Activated naive CD8-positive, alpha-beta T cell treated with anti-CD3 and anti-CD28 coated beads, Interleukin-2, amount 50 U/mL, for 24 hours (primary cell): ENCODE data around the gene PLEKHA7.
"Not testable (repeated sequence)": the region's sequence is repeated elsewhere in the genome, so short reads cannot be mapped to it uniquely, and the experiment has no call there.

Experiments
- ATAC-seq: fragments of 150-1000 bp; cut with Tn5 transposase; one replicate; pipeline ENCODE4 v1.10.0; 2021
- DNase-seq: peaks from one replicate; pipeline ENCODE4 v3.0.0; 2021
- H3K27ac Mint-ChIP-seq: one replicate; pipeline ENCODE4 v1.8.0; 2021; ENCODE audit warnings: mild to moderate bottlenecking, mixed read lengths
- H3K27me3 Mint-ChIP-seq: one replicate; pipeline ENCODE4 v1.8.0; 2021; ENCODE audit warnings: mixed read lengths
- H3K36me3 Mint-ChIP-seq: one replicate; pipeline ENCODE4 v1.8.0; 2021; ENCODE audit warnings: low read depth, mixed read lengths
- H3K4me1 Mint-ChIP-seq: one replicate; pipeline ENCODE4 v1.8.0; 2021; ENCODE audit warnings: mixed read lengths
- H3K4me3 Mint-ChIP-seq: one replicate; pipeline ENCODE4 v1.8.0; 2021; ENCODE audit warnings: mild to moderate bottlenecking, moderate library complexity, mixed read lengths
- H3K9me3 Mint-ChIP-seq: one replicate; pipeline ENCODE4 v1.8.0; 2021; ENCODE audit warnings: mixed read lengths

The PLEKHA7 gene

GRCh38 chr11:17015627-17016126, 1.5 kb upstream of the PLEKHA7 start:
- no peak overlapping the region for H3K27ac Mint-ChIP-seq
- peaks cover 17% of the 10 kb centered on the region for H3K27me3 Mint-ChIP-seq

GRCh38 chr11:17014833-17015626, 816 bp upstream of the PLEKHA7 start:
- Mint-ChIP-seq H3K9me3 (no peaks in the 10 kb centered on the region), H3K27ac (peak overlapping the region; percentile 76), H3K4me1 (peaks cover 4% of the 10 kb centered on the region), H3K27me3 (peaks cover 17% of the 10 kb centered on the region), H3K4me3 (peak overlapping the region; percentile 81), H3K36me3 (no peaks in the 10 kb centered on the region)
- peak; percentile 45 for ATAC-seq
- DNase-seq, result peak; percentile 28

More at GRCh38 chr11:17015627-17016126, 1.5 kb upstream of the PLEKHA7 start:
- ATAC-seq, result no peak
- peaks cover 4% of the 10 kb centered on the region for H3K4me1 Mint-ChIP-seq
- H3K36me3 Mint-ChIP-seq, result no peaks in the 10 kb centered on the region
- H3K9me3 Mint-ChIP-seq, result no peaks in the 10 kb centered on the region
- peak overlapping the region; percentile 81 for H3K4me3 Mint-ChIP-seq
- no peak for DNase-seq

- Mint-ChIP-seq H3K4me3 (peak overlapping the region; percentile 55), H3K27me3 (peaks cover 17% of the 10 kb centered on the region), H3K9me3 (no peaks in the 10 kb centered on the region), H3K4me1 (peaks cover 4% of the 10 kb centered on the region), H3K27ac (no peak overlapping the region), H3K36me3 (no peaks in the 10 kb centered on the region)
- ATAC-seq (peak; percentile 15), DNase-seq (peak; percentile 30)
Observed at GRCh38 chr11:17013548-17014320, 480 bp downstream of the PLEKHA7 start.

DNA sequence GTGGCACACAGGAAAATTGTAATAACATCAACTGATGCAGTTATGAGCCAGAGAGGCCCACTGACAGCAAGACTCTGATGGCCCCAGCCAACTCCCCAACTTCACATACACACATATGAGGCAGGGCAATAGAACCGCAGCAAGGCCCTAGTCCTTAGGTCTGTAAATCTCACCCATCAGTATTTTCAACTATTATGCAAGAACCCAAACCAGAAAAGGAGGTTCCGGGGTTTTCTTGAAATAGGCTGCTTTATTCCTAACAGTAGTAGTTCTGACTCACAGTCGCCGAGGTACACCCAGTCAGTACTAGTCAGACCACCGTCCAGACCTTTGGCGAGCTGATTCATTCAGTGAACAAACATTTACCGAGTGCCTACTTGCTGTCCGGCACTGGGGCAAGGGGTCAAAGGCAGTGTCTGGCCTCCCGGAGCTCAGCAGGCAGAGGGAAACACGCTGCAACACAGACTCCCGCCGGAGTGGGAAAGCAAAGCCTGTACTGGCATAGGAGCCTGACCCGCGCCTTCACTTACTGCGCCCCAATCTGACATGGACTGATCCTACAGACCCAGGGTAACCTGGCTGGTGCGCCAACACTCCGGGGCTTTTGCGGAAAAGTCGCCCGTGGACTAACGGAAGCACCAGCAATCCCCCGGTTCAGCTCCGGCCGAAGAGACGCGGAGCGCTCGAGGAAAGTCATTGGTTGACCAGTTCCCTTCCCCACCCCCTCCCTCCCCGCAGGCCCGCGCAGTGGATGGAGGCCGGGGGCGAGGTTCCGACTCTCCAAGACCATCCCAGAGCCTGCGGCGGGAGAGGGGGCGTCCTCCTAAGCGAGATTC, 1.3 kb downstream of the PLEKHA7 start:
- peaks cover 17% of the 10 kb centered on the region for H3K27me3 Mint-ChIP-seq
- H3K9me3 Mint-ChIP-seq, result no peaks in the 10 kb centered on the region
- no peak overlapping the region for H3K27ac Mint-ChIP-seq
- ATAC-seq (peak; percentile 29), DNase-seq (no peak)
- H3K4me3 Mint-ChIP-seq, result peak overlapping the region; percentile 55
- no peaks in the 10 kb centered on the region for H3K36me3 Mint-ChIP-seq
- H3K4me1 Mint-ChIP-seq, result peaks cover 4% of the 10 kb centered on the region

DNA sequence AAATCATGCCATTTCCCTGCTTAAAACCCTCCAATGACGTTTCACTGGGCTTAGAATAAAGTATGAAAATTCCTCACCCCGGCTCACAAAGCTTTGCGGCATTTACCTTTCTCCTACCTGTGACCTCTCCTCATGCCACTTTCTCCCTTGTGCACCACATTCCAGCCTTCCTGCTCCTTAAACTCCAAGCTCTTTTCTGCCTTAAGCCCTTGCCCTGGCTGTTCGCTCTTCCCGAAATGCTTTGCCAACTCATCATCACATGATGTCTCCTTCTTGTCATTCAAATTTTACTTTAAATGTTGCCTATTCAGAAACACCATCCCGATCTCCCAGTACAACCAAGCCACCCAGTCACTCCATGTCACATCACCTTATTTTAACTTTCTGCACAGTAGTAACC, 2.0 kb downstream of the PLEKHA7 start:
- no peaks in the 10 kb centered on the region for H3K36me3 Mint-ChIP-seq
- peaks cover 4% of the 10 kb centered on the region for H3K4me1 Mint-ChIP-seq
- H3K9me3 Mint-ChIP-seq, result no peaks in the 10 kb centered on the region

DNA sequence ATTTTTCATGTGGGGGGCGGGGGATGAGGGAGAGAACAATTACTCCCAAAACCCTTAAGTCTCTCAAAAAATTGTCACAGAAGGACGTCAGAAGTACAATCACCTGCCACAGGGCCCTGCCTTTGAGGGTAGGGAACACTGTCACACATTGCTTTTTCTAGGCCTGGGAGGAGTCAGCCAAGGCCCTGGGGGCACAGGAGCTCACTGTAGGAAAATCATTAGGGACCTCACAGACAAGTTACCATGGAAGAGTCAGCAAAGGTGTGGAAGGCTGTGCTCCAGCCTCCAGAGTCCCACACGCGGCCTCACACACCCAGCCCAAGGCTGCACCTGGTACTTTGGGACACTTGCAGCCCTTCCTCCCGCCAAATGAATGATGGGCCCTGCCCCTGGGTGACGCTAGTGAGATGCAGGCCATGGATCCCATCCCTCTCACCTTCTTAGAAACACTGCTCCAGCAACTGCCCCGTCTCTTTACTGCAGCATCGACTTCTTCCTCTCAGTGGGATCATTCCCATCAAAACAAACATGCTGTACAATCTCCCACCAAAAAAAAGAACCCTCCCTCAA, 3.3 kb downstream of the PLEKHA7 start:
- Mint-ChIP-seq H3K9me3 (no peaks in the 10 kb centered on the region), H3K27ac (no peak overlapping the region), H3K36me3 (no peaks in the 10 kb centered on the region), H3K27me3 (peaks cover 11% of the 10 kb centered on the region), H3K4me1 (peaks cover 4% of the 10 kb centered on the region), H3K4me3 (no peak overlapping the region)
- no peak for ATAC-seq
- no peak for DNase-seq

More for the DNA sequence above, 2.0 kb downstream of the PLEKHA7 start:
- DNase-seq (no peak), ATAC-seq (no peak)
- H3K27ac Mint-ChIP-seq, result no peak overlapping the region
- no peak overlapping the region for H3K4me3 Mint-ChIP-seq
- H3K27me3 Mint-ChIP-seq, result peaks cover 17% of the 10 kb centered on the region

DNA sequence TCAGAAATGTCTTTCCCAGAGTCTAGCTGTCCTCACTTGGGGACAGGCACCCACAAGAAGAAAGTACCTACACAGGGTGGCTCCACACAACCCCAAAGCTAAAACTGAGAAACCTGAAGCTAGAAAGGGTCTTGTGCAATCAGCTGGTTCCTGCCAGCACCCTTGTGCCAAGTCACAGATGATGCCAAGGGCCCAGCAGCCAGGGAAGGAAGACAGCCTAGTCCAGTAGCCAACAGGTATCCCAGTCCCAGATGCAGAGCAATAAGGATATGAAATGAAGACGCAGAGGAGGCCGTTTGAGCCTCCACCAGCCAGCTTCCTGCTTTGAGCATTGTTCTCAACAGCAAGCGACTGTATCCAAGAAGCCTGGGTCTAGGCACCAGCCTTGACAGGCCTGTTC, 6.1 kb downstream of the PLEKHA7 start:
- ATAC-seq (no peak), DNase-seq (no peak)
- Mint-ChIP-seq H3K4me1 (no peaks in the 10 kb centered on the region), H3K36me3 (no peaks in the 10 kb centered on the region), H3K9me3 (no peaks in the 10 kb centered on the region), H3K4me3 (no peak overlapping the region), H3K27ac (no peak overlapping the region), H3K27me3 (no peaks in the 10 kb centered on the region)

- Mint-ChIP-seq H3K4me3 (no peak overlapping the region), H3K9me3 (no peaks in the 10 kb centered on the region), H3K27ac (no peak overlapping the region), H3K4me1 (no peaks in the 10 kb centered on the region), H3K36me3 (no peaks in the 10 kb centered on the region), H3K27me3 (no peaks in the 10 kb centered on the region)
- ATAC-seq, result no peak
- no peak for DNase-seq
Observed at GRCh38 chr11:17005646-17006045, 8.6 kb downstream of the PLEKHA7 start.

- ATAC-seq (no peak), DNase-seq (no peak)
- H3K36me3 Mint-ChIP-seq, result no peaks in the 10 kb centered on the region
- no peak overlapping the region for H3K27ac Mint-ChIP-seq
- no peaks in the 10 kb centered on the region for H3K27me3 Mint-ChIP-seq
- no peaks in the 10 kb centered on the region for H3K9me3 Mint-ChIP-seq
- no peak overlapping the region for H3K4me3 Mint-ChIP-seq
- no peaks in the 10 kb centered on the region for H3K4me1 Mint-ChIP-seq
Observed at GRCh38 chr11:17004486-17005148, 9.6 kb downstream of the PLEKHA7 start.

DNA sequence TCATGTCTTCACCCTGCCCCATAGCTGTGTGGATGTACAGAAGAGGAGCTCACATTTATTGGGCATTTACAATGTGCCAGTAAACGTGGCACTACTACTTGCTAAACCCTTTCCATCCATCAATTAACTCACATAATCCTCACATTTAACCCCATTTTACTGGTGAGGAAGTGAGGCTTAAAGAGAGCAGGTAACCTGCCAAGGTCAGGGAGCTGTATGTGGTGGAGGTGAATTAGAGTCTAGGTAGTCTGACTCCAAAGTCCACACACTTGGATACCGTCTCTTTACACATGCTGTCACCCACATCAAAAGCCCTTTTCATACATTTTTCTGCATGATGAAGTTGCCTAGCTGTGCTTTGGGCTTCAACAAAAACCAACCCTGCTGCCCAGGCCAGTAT, 10.8 kb downstream of the PLEKHA7 start:
- no peak for ATAC-seq
- Mint-ChIP-seq H3K27me3 (no peaks in the 10 kb centered on the region), H3K36me3 (no peaks in the 10 kb centered on the region), H3K4me3 (no peak overlapping the region), H3K9me3 (no peaks in the 10 kb centered on the region), H3K27ac (no peak overlapping the region), H3K4me1 (no peaks in the 10 kb centered on the region)
- DNase-seq, result no peak

GRCh38 chr11:17002543-17002942, 11.7 kb downstream of the PLEKHA7 start:
- Mint-ChIP-seq H3K27ac (no peak overlapping the region), H3K27me3 (no peaks in the 10 kb centered on the region), H3K36me3 (no peaks in the 10 kb centered on the region), H3K9me3 (no peaks in the 10 kb centered on the region), H3K4me1 (no peaks in the 10 kb centered on the region), H3K4me3 (no peak overlapping the region)
- ATAC-seq, result no peak
- no peak for DNase-seq

GRCh38 chr11:17001806-17002205, 12.4 kb downstream of the PLEKHA7 start:
- Mint-ChIP-seq H3K27ac (no peak overlapping the region), H3K36me3 (no peaks in the 10 kb centered on the region), H3K4me1 (no peaks in the 10 kb centered on the region), H3K27me3 (no peaks in the 10 kb centered on the region), H3K9me3 (no peaks in the 10 kb centered on the region), H3K4me3 (no peak overlapping the region)
- ATAC-seq (no peak), DNase-seq (no peak)

GRCh38 chr11:17000987-17001386, 13.2 kb downstream of the PLEKHA7 start:
- DNase-seq (no peak), ATAC-seq (no peak)
- Mint-ChIP-seq H3K27ac (no peak overlapping the region), H3K4me3 (no peak overlapping the region), H3K9me3 (no peaks in the 10 kb centered on the region), H3K27me3 (no peaks in the 10 kb centered on the region), H3K36me3 (no peaks in the 10 kb centered on the region), H3K4me1 (no peaks in the 10 kb centered on the region)

- H3K27ac Mint-ChIP-seq, result not testable (repeated sequence)
Observed at GRCh38 chr11:17000253-17000652, 14.0 kb downstream of the PLEKHA7 start.

More at GRCh38 chr11:17000253-17000652, 14.0 kb downstream of the PLEKHA7 start:
- H3K9me3 Mint-ChIP-seq, ATAC-seq, H3K27me3 Mint-ChIP-seq, DNase-seq, H3K36me3 Mint-ChIP-seq, H3K4me3 Mint-ChIP-seq, H3K4me1 Mint-ChIP-seq: not testable (repeated sequence)
